H9 (cell line): Measurements from ENCODE around the gene CLASP2. TPM values are rescaled to one million over a fixed set of nuclear protein-coding genes. Genes with fewer than 3 reads are reported as not detected.

ENCODE experiments used
- DNase-seq: peaks from one replicate; pipeline ENCODE4 v3.0.0-alpha.2; 2017
- H2AFZ ChIP-seq: one replicate; pipeline ENCODE4 v1.6.1; 2013; ENCODE audit warnings: mild to moderate bottlenecking, low read length, control low read depth, moderate library complexity
- H2AK5ac ChIP-seq: 2 replicates; pipeline ENCODE4 v1.6.1; 2013; ENCODE audit warnings: low read length, control low read depth, mixed read lengths; ENCODE audit not compliant: insufficient read length
- H2BK120ac ChIP-seq: one replicate; pipeline ENCODE4 v1.6.1; 2013; ENCODE audit warnings: low read depth, mild to moderate bottlenecking, low read length, control low read depth, inconsistent platforms; ENCODE audit not compliant: poor library complexity, severe bottlenecking
- H2BK12ac ChIP-seq: 2 replicates; pipeline ENCODE4 v1.6.1; 2013; ENCODE audit warnings: low read length, control low read depth, mixed read lengths, low read depth; ENCODE audit not compliant: insufficient read length
- H2BK15ac ChIP-seq: 2 replicates; pipeline ENCODE4 v1.6.1; 2013; ENCODE audit warnings: low read depth, low read length, control low read depth
- H2BK20ac ChIP-seq: one replicate; pipeline ENCODE4 v1.6.1; 2013; ENCODE audit warnings: low read depth, mild to moderate bottlenecking, low read length, control low read depth, inconsistent platforms; ENCODE audit not compliant: poor library complexity, severe bottlenecking
- H2BK5ac ChIP-seq: 2 replicates; pipeline ENCODE4 v1.6.1; 2013; ENCODE audit warnings: low read length, control low read depth, mixed read lengths; ENCODE audit not compliant: insufficient read length
- H3K14ac ChIP-seq: 2 replicates; pipeline ENCODE4 v1.6.1; 2013; ENCODE audit warnings: low read length, control low read depth; ENCODE audit not compliant: insufficient read depth
- H3K18ac ChIP-seq: 2 replicates; pipeline ENCODE4 v1.6.1; 2013; ENCODE audit warnings: low read depth, mild to moderate bottlenecking, mixed read lengths, low read length, control low read depth; ENCODE audit not compliant: insufficient read length
- H3K23ac ChIP-seq: 2 replicates; pipeline ENCODE4 v1.6.1; 2013; ENCODE audit warnings: low read length, control low read depth, mixed read lengths, low read depth; ENCODE audit not compliant: insufficient read length
- H3K23me2 ChIP-seq: 2 replicates; pipeline ENCODE4 v1.6.1; 2013; ENCODE audit warnings: low read depth, mild to moderate bottlenecking, mixed read lengths, low read length, control low read depth; ENCODE audit not compliant: insufficient read length, poor library complexity, severe bottlenecking
- H3K27ac ChIP-seq: 2 replicates; pipeline ENCODE4 v1.5.1; 2013; ENCODE audit warnings: low read length, control low read depth, mixed read lengths, low read depth; ENCODE audit not compliant: insufficient read length
- H3K27me3 ChIP-seq: 2 replicates; pipeline ENCODE4 v1.6.1; 2013; ENCODE audit warnings: low read length, control low read depth, inconsistent platforms; ENCODE audit not compliant: insufficient read depth
- H3K4ac ChIP-seq: 2 replicates; pipeline ENCODE4 v1.6.1; 2013; ENCODE audit warnings: low read depth, mild to moderate bottlenecking, control low read depth, inconsistent platforms, low read length, moderate library complexity
- H3K4me1 ChIP-seq: 2 replicates; pipeline ENCODE4 v1.6.1; 2013; ENCODE audit warnings: low read length, control low read depth, inconsistent platforms; ENCODE audit not compliant: insufficient read depth
- H3K4me2 ChIP-seq: 2 replicates; pipeline ENCODE4 v1.6.1; 2013; ENCODE audit warnings: low read length, control low read depth, mixed read lengths; ENCODE audit not compliant: insufficient read length, insufficient read depth
- H3K56ac ChIP-seq: 2 replicates; pipeline ENCODE4 v1.6.1; 2013; ENCODE audit warnings: low read depth, mild to moderate bottlenecking, mixed read lengths, low read length, control low read depth; ENCODE audit not compliant: insufficient read length
- H3K79me1 ChIP-seq: 2 replicates; pipeline ENCODE4 v1.6.1; 2013; ENCODE audit warnings: low read depth, mild to moderate bottlenecking, moderate library complexity, low read length, control low read depth, inconsistent platforms; ENCODE audit not compliant: insufficient read depth, poor library complexity, severe bottlenecking
- H3K79me2 ChIP-seq: 2 replicates; pipeline ENCODE4 v1.6.1; 2013; ENCODE audit warnings: low read length, control low read depth, inconsistent platforms; ENCODE audit not compliant: insufficient read depth
- H3K9ac ChIP-seq: 2 replicates; pipeline ENCODE4 v1.6.1; 2013; ENCODE audit warnings: low read length, control low read depth, mixed read lengths; ENCODE audit not compliant: insufficient read length; ENCODE audit errors: extremely low read depth
- H3K9me3 ChIP-seq: one replicate; pipeline ENCODE4 v1.6.1; 2013; ENCODE audit warnings: low read depth, low read length, inconsistent platforms; ENCODE audit not compliant: control insufficient read depth
- H3T11ph ChIP-seq: one replicate; pipeline ENCODE4 v1.6.1; 2013; ENCODE audit warnings: mild to moderate bottlenecking, low read length, control low read depth, inconsistent platforms
- H4K20me1 ChIP-seq: one replicate; pipeline ENCODE4 v1.6.1; 2013; ENCODE audit not compliant: control insufficient read depth, insufficient read length, insufficient read depth
- H4K5ac ChIP-seq: 2 replicates; pipeline ENCODE4 v1.6.1; 2013; ENCODE audit warnings: low read depth, mild to moderate bottlenecking, mixed read lengths, low read length, control low read depth; ENCODE audit not compliant: insufficient read length
- H4K8ac ChIP-seq: replicated peaks from 2 replicates; pipeline ENCODE4 v1.6.1; 2013; ENCODE audit warnings: low read length, control low read depth, mixed read lengths, low read depth; ENCODE audit not compliant: insufficient read length
- H4K91ac ChIP-seq: 2 replicates; pipeline ENCODE4 v1.6.1; 2013; ENCODE audit warnings: low read depth, mild to moderate bottlenecking, moderate library complexity, mixed read lengths, low read length, control low read depth; ENCODE audit not compliant: insufficient read length
- H3K27ac Mint-ChIP-seq, 3 experiments: 2 replicates in 2 of 3; 3 replicates in 1 of 3; pipeline ENCODE4 v1.8.0; 2020 to 2021; ENCODE audit warnings: mixed read lengths in 3 of 3, mild to moderate bottlenecking in 1 of 3, moderate library complexity in 1 of 3
- H3K27me3 Mint-ChIP-seq: 2 replicates; pipeline ENCODE4 v1.8.0; 2021; ENCODE audit warnings: low read depth, mild to moderate bottlenecking, moderate library complexity, mixed read lengths
- H3K36me3 Mint-ChIP-seq, 3 experiments: 2 replicates in 2 of 3; 3 replicates in 1 of 3; pipeline ENCODE4 v1.8.0; 2020 to 2021; ENCODE audit warnings: low read depth in 3 of 3, mixed read lengths in 3 of 3; ENCODE audit not compliant: insufficient read depth in 1 of 3
- H3K4me1 Mint-ChIP-seq, 2 experiments: 2 replicates each; pipeline ENCODE4 v1.8.0; 2020; ENCODE audit warnings: mixed read lengths in 2 of 2
- H3K4me3 Mint-ChIP-seq, 2 experiments: 2 replicates in 1 of 2; 3 replicates in 1 of 2; pipeline ENCODE4 v1.8.0; 2020 to 2021; ENCODE audit warnings: mild to moderate bottlenecking in 2 of 2, mixed read lengths in 2 of 2, moderate library complexity in 1 of 2
- H3K9me3 Mint-ChIP-seq, 2 experiments: 2 replicates in 1 of 2; 3 replicates in 1 of 2; pipeline ENCODE4 v1.8.0; 2020; ENCODE audit warnings: mild to moderate bottlenecking in 2 of 2, mixed read lengths in 2 of 2, moderate library complexity in 1 of 2
- WGBS: extraction: QIAGEN DNeasy Blood & Tissue Kit; methylation state at CpG from one replicate; pipeline ENCODE4 v1.1.7; 2013; ENCODE audit warnings: missing lambda C conversion rate, low lambda C conversion rate, mixed read lengths; ENCODE audit not compliant: insufficient read length; ENCODE audit errors: extremely low coverage; 5-methylcytosine and 5-hydroxymethylcytosine counted together
- total RNA-seq: library from RNA; stranded (reverse); gene quantifications from 2 replicates; pipeline ENCODE4 v1.2.1, GENCODE V29; 2021
- TF ChIP-seq, protein P1 (sequence below): fragments of 200-600 bp; sonication (generic); conservative IDR thresholded peaks from 3 replicates; pipeline ENCODE4 v1.8.0; 2021; ENCODE audit warnings: antibody characterized with exemption, mild to moderate bottlenecking

Gene CLASP2
- total RNA-seq, 1 experiment from 2014 or later = 60.5 TPM

DNA sequence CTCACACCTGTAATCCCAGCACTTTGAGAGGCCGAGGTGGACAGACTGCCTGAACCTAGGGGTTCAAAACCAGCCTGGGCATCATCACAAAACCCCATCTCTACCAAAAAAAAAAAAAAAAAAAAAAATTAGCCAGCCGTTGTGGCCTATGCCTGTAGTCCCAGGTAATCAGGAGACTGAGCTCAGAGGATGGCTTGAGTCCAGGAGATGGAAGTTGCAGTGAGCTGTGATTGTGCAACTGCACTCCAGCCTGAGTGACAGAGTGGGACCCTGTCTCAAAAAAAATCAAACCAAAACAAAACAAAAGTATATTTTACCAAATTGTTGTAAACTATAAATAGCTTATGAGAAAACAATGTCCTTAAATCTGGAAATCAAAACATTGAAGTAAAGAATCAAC, 243.2 kb downstream of the CLASP2 start:
- Histone ChIP-seq H2BK5ac (no peak overlapping the region), H3K27ac (no peak overlapping the region), H3K9ac (no peak overlapping the region), H3K18ac (no peak overlapping the region), H4K8ac (no peak overlapping the region), H2AK5ac (no peak overlapping the region), H3K9me3 (peaks cover 5% of the 10 kb centered on the region), H2BK12ac (no peak overlapping the region), H3K23me2 (no peaks in the 10 kb centered on the region), H3T11ph (no peak overlapping the region), H3K79me2 (no peaks in the 10 kb centered on the region), H2BK20ac (no peak overlapping the region), H2AFZ (no peak overlapping the region), H3K23ac (no peak overlapping the region), H3K4me1 (no peaks in the 10 kb centered on the region), H2BK120ac (no peak overlapping the region), H3K56ac (no peak overlapping the region), H3K27me3 (no peaks in the 10 kb centered on the region), H3K4ac (no peak overlapping the region), H4K5ac (no peak overlapping the region), H3K4me2 (no peak overlapping the region), H2BK15ac (no peak overlapping the region), H3K14ac (no peak overlapping the region), H3K79me1 (no peaks in the 10 kb centered on the region), H4K20me1 (no peaks in the 10 kb centered on the region), H4K91ac (no peak overlapping the region)
- H3K27ac Mint-ChIP-seq = no peak overlapping the region
- H3K4me3 Mint-ChIP-seq = no peak overlapping the region
- no CpG with 5 or more reads among the region's 2 CpGs for WGBS
- TF ChIP-seq, protein P1, sequence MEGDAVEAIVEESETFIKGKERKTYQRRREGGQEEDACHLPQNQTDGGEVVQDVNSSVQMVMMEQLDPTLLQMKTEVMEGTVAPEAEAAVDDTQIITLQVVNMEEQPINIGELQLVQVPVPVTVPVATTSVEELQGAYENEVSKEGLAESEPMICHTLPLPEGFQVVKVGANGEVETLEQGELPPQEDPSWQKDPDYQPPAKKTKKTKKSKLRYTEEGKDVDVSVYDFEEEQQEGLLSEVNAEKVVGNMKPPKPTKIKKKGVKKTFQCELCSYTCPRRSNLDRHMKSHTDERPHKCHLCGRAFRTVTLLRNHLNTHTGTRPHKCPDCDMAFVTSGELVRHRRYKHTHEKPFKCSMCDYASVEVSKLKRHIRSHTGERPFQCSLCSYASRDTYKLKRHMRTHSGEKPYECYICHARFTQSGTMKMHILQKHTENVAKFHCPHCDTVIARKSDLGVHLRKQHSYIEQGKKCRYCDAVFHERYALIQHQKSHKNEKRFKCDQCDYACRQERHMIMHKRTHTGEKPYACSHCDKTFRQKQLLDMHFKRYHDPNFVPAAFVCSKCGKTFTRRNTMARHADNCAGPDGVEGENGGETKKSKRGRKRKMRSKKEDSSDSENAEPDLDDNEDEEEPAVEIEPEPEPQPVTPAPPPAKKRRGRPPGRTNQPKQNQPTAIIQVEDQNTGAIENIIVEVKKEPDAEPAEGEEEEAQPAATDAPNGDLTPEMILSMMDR = no peak
- H3K27me3 Mint-ChIP-seq = no peaks in the 10 kb centered on the region
- no peak for DNase-seq
- H3K36me3 Mint-ChIP-seq = peaks cover under 1 to 16% (median 4%) of the 10 kb centered on the region in 3 experiments; a peak in 5 of 7 replicates
- 0 out of 4 replicates have a peak, but pooled peaks cover 3% of the 10 kb centered on the region in 2 experiments for H3K4me1 Mint-ChIP-seq
- H3K9me3 Mint-ChIP-seq = peaks cover 7 to 16% of the 10 kb centered on the region in 2 experiments; a peak in 4 of 5 replicates
